COR-L47 (cell line): ENCODE data around the gene LRFN5.
"Not testable (repeated sequence)": the region's sequence is repeated elsewhere in the genome, so short reads cannot be mapped to it uniquely, and the experiment has no call there.

Experiments used
- DNase-seq: peaks from one replicate; lab custom pipeline; 2025; lab: John Stamatoyannopoulos, UW

LRFN5 gene

GRCh38 chr14:41636492-41637392 is 30.1 kb downstream of the LRFN5 start:
- no peak for DNase-seq

- no peak for DNase-seq
These were observed 35.0 kb downstream of the LRFN5 start for GRCh38 chr14:41641690-41642089.

GRCh38 chr14:41642367-41642766 is 35.7 kb downstream of the LRFN5 start:
- DNase-seq: peak; percentile 1

GRCh38 chr14:41642789-41643188 is 36.1 kb downstream of the LRFN5 start:
- no peak for DNase-seq

GRCh38 chr14:41644606-41645005 is 37.9 kb downstream of the LRFN5 start:
- no peak for DNase-seq

GRCh38 chr14:41650802-41651201 is 44.1 kb downstream of the LRFN5 start:
- DNase-seq: no peak

- no peak for DNase-seq
These were observed 47.5 kb downstream of the LRFN5 start for GRCh38 chr14:41654196-41654595.

- no peak for DNase-seq
These were observed 56.2 kb downstream of the LRFN5 start for GRCh38 chr14:41662780-41663472.

GRCh38 chr14:41663473-41663850 is 56.8 kb downstream of the LRFN5 start:
- no peak for DNase-seq

- DNase-seq: no peak
These were observed 59.6 kb downstream of the LRFN5 start for GRCh38 chr14:41666301-41666700.

GRCh38 chr14:41668356-41668755 is 61.7 kb downstream of the LRFN5 start:
- DNase-seq: no peak

GRCh38 chr14:41673601-41674000 is 66.9 kb downstream of the LRFN5 start:
- not testable (repeated sequence) for DNase-seq

- not testable (repeated sequence) for DNase-seq
These were observed 67.9 kb downstream of the LRFN5 start for GRCh38 chr14:41674511-41674971.

GRCh38 chr14:41699486-41699885 is 92.8 kb downstream of the LRFN5 start:
- no peak for DNase-seq

- peak; percentile 79 for DNase-seq
These were observed 111.9 kb downstream of the LRFN5 start for GRCh38 chr14:41718477-41719166.

GRCh38 chr14:41739203-41739602 is 132.5 kb downstream of the LRFN5 start:
- no peak for DNase-seq

- DNase-seq: no peak
These were observed 136.5 kb downstream of the LRFN5 start for GRCh38 chr14:41743140-41743539.

GRCh38 chr14:41749429-41749828 is 142.8 kb downstream of the LRFN5 start:
- peak; percentile 28 for DNase-seq

- DNase-seq: not testable (repeated sequence)
These were observed 143.9 kb downstream of the LRFN5 start for GRCh38 chr14:41750575-41750974.

GRCh38 chr14:41758011-41758665 is 151.5 kb downstream of the LRFN5 start:
- no peak for DNase-seq

GRCh38 chr14:41761204-41761603 is 154.5 kb downstream of the LRFN5 start:
- DNase-seq: no peak

GRCh38 chr14:41766772-41767171 is 160.1 kb downstream of the LRFN5 start:
- DNase-seq: no peak
